Thyroid gland (tissue), 4 donors: ENCODE data around the gene FOXL3.
"Not testable (repeated sequence)": the region's sequence is repeated elsewhere in the genome, so short reads cannot be mapped to it uniquely, and the experiment has no call there.

ENCODE experiments used
- CTCF ChIP-seq, 6 experiments: fragments of 200-600 bp in 3 of 6; fragments of 450-650 bp in 3 of 6; sonication (generic) in 3 of 6; IDR thresholded peaks; one replicate each; pipeline ENCODE4 v1.5.1; 2016 to 2019; ENCODE audit warnings: antibody characterized with exemption in 6 of 6, mild to moderate bottlenecking in 2 of 6, inconsistent platforms in 1 of 6, moderate library complexity in 1 of 6
- POLR2A ChIP-seq, 2 donors: fragments of 450-650 bp; IDR thresholded peaks; one replicate each; pipeline ENCODE4 v1.6.1; 2017; ENCODE audit warnings: antibody characterized with exemption in 2 of 2, mild to moderate bottlenecking in 2 of 2, moderate library complexity in 1 of 2

GRCh38 chr7:336149-336533 is 46.2 kb downstream of the FOXL3 start:
- not testable (repeated sequence) for TF ChIP-seq CTCF, POLR2A (IDR thresholded peaks at IDR 0.05)
